K562 (cell line): ENCODE measurements around the gene ISY1. TPM values are rescaled to one million over a fixed set of nuclear protein-coding genes. Genes with fewer than 3 reads are reported as not detected.

Experiments
- BRD9 ChIP-seq: fragments of 450-650 bp; IDR thresholded peaks from 2 replicates; pipeline ENCODE4 v1.6.1; 2018; ENCODE audit warnings: low read depth; ENCODE audit not compliant: partially characterized antibody
- CCNT2 ChIP-seq: IDR thresholded peaks from 2 replicates; pipeline ENCODE4 v1.6.1; 2011; ENCODE audit warnings: borderline replicate concordance, low read depth, mild to moderate bottlenecking, moderate library complexity, mixed read lengths, low read length; ENCODE audit not compliant: insufficient read length; ENCODE audit errors: extremely low read depth
- CHD4 ChIP-seq: fragments of 200-600 bp; sonication (generic); IDR thresholded peaks from 3 replicates; pipeline ENCODE4 v1.6.1; 2012; ENCODE audit warnings: low read depth, mild to moderate bottlenecking, mixed read lengths, low read length, inconsistent platforms; ENCODE audit not compliant: insufficient read depth, insufficient replicate concordance, poor library complexity, severe bottlenecking
- E2F1 ChIP-seq: sonication (generic); formaldehyde crosslinking; IDR thresholded peaks from 2 replicates; pipeline ENCODE4 v1.8.1; 2023; ENCODE audit warnings: mild to moderate bottlenecking, missing genetic modification reagents, moderate library complexity
- MYC ChIP-seq, 2 experiments: fragments of 250-450 bp in 1 of 2; sonication (Bioruptor Pico) in 1 of 2; IDR thresholded peaks; 2 replicates each; pipeline versions ENCODE4 v1.5.1 to v1.6.1; 2012 to 2021; ENCODE audit warnings: low read depth in 2 of 2, borderline replicate concordance in 1 of 2, improper control_type of control experiment in 1 of 2, low read length in 1 of 2, mild to moderate bottlenecking in 1 of 2, moderate library complexity in 1 of 2
- NONO ChIP-seq, 2 experiments: fragments of 200-400 bp in 1 of 2; fragments of 450-650 bp in 1 of 2; formaldehyde crosslinking in 1 of 2; IDR thresholded peaks; 2 replicates each; pipeline ENCODE4 v1.6.1; 2017; ENCODE audit warnings: low read depth in 2 of 2, mild to moderate bottlenecking in 2 of 2, moderate library complexity in 2 of 2, low read length in 1 of 2
- SIX5 ChIP-seq, 2 experiments: IDR thresholded peaks; 2 replicates each; pipeline ENCODE4 v1.6.1; 2011; ENCODE audit warnings: low read length in 2 of 2, borderline replicate concordance in 1 of 2, low read depth in 1 of 2, mild to moderate bottlenecking in 1 of 2, moderate library complexity in 1 of 2; ENCODE audit not compliant: insufficient read depth in 1 of 2
- ZNF12 ChIP-seq: sonication (generic); formaldehyde crosslinking; IDR thresholded peaks from 2 replicates; pipeline ENCODE4 v1.4.0; 2020; ENCODE audit warnings: mild to moderate bottlenecking, missing genetic modification reagents
- ZNF121 ChIP-seq: sonication (generic); formaldehyde crosslinking; conservative IDR thresholded peaks from 2 replicates; pipeline ENCODE4 v1.8.0; 2022; ENCODE audit warnings: missing genetic modification reagents
- ZNF212 ChIP-seq: fragments of 450-650 bp; formaldehyde crosslinking; IDR thresholded peaks from 2 replicates; pipeline ENCODE4 v1.4.0; 2020; ENCODE audit warnings: mild to moderate bottlenecking
- ZNF407 ChIP-seq: fragments of 450-650 bp; IDR thresholded peaks from 2 replicates; pipeline ENCODE4 v1.6.1; 2016; ENCODE audit warnings: low read depth
- polyA plus RNA-seq, 8 experiments: library from polyadenylated mRNA; depleted of rRNA in 4 of 8; stranded (reverse) in 5 of 8; unstranded in 3 of 8; fragments of >200 nt; fragmentation: Nextera tagmentation in 2 of 8; fragmentation: Illumina TruSeq in 1 of 8; extraction: Ambion mirVana in 2 of 8; extraction: Trizol in 1 of 8; gene quantifications; 2 replicates each; pipeline versions ENCODE4 v1.2.1 to v1.2.3, GENCODE V29; 2011 to 2014; ENCODE audit warnings: inconsistent platforms in 1 of 8, missing spikeins in 1 of 8
- total RNA-seq, 7 experiments: library from RNA; depleted of rRNA in 6 of 7; stranded (reverse); fragments of >200 nt in 6 of 7; fragmentation: Illumina TruSeq in 2 of 7; extraction: Trizol in 2 of 7; gene quantifications; 2 replicates each; pipeline versions ENCODE4 v1.2.1 to v1.2.3, GENCODE V29; 2011 to 2021; ENCODE audit warnings: low replicate concordance in 1 of 7

ISY1 gene
- total and polyA plus RNA-seq, 9 of the 15 experiments (the other 6 are each of a cell fraction or from before 2014, with no cell fraction given), result 23.5 to 50.0 (median 32.9) TPM

GRCh38 chr3:129183569-129184395 lies 22.9 kb upstream of the ISY1 start, which contains the start of gene CNBP (continued):
- TF ChIP-seq MYC (IDR thresholded peaks at IDR 0.05; ENCODE audit: low read depth, low read length), result peak; percentile 90
- peak; percentile 79; the same call in 1 of the 2 replicates for TF ChIP-seq MYC (CRISPR knock-in tag; IDR thresholded peaks at IDR 0.05; ENCODE audit: borderline replicate concordance, low read depth)
- no peak for TF ChIP-seq CHD4
- TF ChIP-seq E2F1 (CRISPR knock-in tag), result no peak
- TF ChIP-seq BRD9, result peak; percentile 57
- no peak for TF ChIP-seq ZNF121
- no peak for TF ChIP-seq SIX5 (IDR thresholded peaks at IDR 0.05; ENCODE audit: borderline replicate concordance in 1 of 2, insufficient read depth in 1 of 2, low read depth in 1 of 2, low read length in 2 of 2)
- TF ChIP-seq ZNF212 (CRISPR knock-in tag), result no peak
- TF ChIP-seq NONO (IDR thresholded peaks at IDR 0.05; ENCODE audit: low read depth in 2 of 2, low read length in 1 of 2), result peak; percentile 12 to 40; a peak in 2 of 4 replicates
- TF ChIP-seq ZNF407, result no peak
- no peak for TF ChIP-seq ZNF12 (CRISPR knock-in tag)
- TF ChIP-seq CCNT2, result peak; percentile 66
